LNCAP (cell line): ENCODE results near the gene JAM3.

ENCODE experiments used
- TF ChIP-seq, protein P1 (sequence below): fragments of 450-650 bp; IDR thresholded peaks from 2 replicates; pipeline ENCODE4 v1.5.1; 2017; ENCODE audit warnings: mild to moderate bottlenecking

The JAM3 gene

DNA sequence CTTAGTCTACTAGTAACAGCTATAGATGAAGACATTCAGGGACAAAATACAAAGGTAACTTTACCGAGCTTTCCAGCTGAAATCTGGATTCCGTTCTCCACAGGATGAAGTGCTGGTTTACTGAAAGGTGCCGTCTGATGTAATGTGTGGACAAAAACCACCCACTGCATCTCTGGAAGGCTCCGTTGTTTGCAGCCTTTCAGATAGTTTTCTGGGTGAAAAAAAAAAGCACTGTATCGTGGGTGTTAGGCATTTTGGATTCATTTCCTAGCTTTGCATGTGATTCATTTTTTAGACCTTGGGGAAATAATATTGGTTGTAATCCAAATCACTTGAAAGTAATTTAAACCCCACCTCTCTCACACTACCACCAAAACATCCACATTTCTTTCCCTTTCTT is 10.4 kb downstream of the JAM3 start:
- TF ChIP-seq, protein P1, sequence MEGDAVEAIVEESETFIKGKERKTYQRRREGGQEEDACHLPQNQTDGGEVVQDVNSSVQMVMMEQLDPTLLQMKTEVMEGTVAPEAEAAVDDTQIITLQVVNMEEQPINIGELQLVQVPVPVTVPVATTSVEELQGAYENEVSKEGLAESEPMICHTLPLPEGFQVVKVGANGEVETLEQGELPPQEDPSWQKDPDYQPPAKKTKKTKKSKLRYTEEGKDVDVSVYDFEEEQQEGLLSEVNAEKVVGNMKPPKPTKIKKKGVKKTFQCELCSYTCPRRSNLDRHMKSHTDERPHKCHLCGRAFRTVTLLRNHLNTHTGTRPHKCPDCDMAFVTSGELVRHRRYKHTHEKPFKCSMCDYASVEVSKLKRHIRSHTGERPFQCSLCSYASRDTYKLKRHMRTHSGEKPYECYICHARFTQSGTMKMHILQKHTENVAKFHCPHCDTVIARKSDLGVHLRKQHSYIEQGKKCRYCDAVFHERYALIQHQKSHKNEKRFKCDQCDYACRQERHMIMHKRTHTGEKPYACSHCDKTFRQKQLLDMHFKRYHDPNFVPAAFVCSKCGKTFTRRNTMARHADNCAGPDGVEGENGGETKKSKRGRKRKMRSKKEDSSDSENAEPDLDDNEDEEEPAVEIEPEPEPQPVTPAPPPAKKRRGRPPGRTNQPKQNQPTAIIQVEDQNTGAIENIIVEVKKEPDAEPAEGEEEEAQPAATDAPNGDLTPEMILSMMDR: no peak

DNA sequence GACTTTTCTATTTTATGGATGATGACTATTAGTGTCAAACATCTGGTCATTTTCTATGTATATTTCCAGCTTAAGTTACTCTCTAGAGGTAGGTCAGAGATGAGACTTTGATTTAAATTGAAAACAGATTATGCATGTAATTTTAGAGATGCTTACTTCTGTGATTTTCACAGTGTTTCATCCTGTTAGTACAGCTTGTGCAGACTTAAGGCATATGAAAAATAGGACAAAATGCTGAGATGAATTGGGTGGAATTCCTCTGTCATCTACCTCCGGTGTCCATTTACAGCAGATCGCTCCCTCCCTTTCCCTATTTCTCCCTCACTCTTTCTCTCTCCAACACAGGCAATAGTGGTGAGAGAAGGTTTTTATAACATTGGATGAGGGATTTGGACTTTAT is 14.1 kb downstream of the JAM3 start:
- TF ChIP-seq, protein P1: no peak

DNA sequence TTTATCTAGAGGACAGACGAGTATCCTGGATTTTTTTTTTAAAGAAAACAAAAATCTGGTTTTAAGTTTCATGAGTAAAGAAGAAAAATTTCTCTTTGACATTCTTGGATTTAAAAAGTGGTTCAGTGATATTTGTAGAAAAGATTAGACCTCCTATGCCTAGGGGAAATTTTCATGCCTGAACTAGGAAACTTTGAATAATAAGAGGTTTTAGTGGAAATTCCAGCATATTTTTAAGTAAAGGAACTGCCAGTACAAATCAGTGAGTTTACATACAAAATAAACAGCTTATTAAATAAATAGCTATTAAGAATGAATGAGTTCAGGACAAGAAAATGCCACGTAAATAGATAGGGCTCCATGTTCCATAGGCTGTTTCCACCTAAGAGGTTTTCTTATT is 17.5 kb downstream of the JAM3 start:
- TF ChIP-seq, protein P1: no peak

DNA sequence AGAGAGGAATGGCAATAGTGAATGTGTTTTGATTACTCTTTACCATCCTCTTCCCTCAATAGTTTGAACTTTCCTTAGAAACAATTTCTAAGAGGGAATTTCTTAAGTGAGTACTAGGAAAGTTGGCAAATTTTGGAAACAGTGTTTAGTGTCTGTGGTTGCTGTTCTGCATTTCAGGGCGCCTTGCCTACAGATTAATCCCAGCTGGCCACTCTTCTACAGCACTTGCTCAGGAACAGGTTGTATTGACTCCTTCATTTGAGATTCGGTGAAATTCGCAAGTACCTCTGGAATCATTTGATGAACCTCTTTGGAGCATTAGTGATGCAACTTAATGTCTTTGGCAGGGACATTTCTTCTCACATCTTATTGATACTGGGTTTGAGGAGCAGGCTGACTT is 28.3 kb downstream of the JAM3 start:
- TF ChIP-seq, protein P1: no peak

DNA sequence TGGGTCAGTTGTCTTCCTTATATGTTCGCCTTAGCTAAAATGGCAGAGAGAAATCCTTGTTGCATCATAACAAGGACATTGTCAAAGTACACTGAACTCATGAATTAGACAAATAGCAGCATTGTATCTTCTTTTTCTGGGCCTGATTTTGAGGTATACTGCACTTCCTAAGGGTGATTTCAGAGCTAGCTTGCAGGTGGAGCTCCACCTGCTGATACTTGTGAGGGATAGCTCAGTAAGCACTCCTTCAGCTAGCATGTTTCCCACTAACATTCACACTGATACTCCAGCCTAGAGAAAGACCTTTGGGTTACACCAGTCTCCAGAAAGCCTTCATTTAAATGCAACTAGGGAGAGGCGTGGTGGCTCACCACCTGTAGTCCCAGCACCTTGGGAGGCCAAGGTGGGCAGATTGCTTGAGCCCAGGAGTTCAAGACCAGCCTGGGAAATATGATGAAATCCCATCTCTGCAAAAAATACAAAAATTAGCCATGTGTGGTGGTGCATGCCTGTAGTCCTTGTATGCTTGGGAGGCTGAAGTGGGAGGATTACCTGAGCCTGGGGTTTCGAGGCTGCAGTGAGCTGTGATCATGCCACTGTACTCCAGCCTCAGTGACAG is 29.8 kb downstream of the JAM3 start:
- TF ChIP-seq, protein P1: peak; percentile 65

DNA sequence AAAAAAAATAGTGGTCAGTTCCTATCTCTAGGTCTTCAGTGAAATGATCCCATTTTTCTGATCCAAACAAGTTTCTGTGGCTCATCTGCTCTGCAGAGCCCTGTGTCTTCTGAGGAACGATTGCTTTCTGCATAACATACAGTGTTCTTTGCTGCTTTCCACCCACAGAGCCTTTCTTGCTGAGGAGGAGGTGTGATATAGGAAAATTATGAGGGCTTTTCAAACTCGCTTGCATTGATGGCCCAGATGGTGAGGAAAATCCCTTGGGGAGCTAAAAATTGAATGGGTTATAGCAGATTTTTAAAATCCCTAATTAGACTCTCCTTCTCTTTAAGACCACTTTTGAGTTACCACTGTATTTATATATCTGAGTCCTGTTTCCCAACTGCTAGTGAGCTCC is 31.3 kb downstream of the JAM3 start:
- TF ChIP-seq, protein P1: no peak

DNA sequence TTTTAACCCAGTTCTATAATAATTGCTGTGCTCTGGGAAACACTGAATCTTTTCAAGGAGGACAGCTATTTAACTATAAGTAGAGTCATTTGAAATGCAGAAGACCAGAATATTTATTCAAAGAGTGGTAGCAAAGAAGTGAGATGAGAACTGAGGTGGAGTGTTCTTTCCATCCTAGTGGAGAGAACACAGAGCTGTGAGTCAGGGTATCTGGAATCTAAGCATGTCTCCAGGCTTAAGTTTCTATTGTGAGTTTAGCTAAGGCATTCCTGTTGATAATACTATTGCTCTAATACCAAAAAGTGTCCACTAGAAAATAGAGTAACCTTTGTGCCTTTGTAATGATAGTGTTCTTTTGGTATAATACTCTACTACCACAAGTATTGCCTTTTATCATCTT is 32.4 kb downstream of the JAM3 start:
- TF ChIP-seq, protein P1: no peak

DNA sequence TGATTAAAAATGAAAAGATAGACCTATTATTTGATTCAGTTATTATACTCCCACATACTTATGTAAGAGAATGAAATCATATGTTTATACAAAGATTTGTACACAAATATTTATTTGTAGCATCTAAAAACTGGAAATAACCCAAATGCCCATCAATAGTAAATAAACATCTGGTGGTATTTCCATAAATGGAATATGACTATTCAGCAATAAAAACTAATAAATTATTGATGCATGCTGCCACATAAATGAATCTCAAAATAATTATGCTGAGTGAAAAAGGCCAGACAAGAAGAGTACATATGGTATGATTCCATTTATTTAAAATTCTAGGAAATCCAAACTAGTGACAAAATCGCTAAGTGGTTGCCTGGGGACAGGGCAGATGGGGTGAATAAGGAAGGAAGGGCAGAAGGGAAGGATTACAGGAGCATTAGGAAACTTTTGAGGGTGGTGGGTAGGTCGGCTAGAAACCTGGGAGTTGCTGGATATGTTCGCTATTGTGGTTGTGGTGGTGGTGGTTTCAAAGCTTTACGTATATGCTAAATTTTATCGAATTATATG is 41.5 kb downstream of the JAM3 start:
- TF ChIP-seq, protein P1: no peak
